Effector memory CD4-positive, alpha-beta T cell (primary cell): ENCODE results near the gene IL1RAPL1.

Experiments
- DNase-seq, 3 donors: peaks; one replicate each; pipeline ENCODE4 v3.0.0-alpha.2; 2020
- H3K27ac ChIP-seq: 2 replicates; pipeline ENCODE4 v1.7.0; 2013; ENCODE audit warnings: mild to moderate bottlenecking, low read length, moderate library complexity; ENCODE audit not compliant: insufficient read depth, poor library complexity, severe bottlenecking
- H3K27me3 ChIP-seq: replicated peaks from 2 replicates; pipeline ENCODE4 v1.7.0; 2013; ENCODE audit warnings: mild to moderate bottlenecking, low read length; ENCODE audit not compliant: insufficient read depth, control insufficient read depth, poor library complexity, severe bottlenecking
- H3K36me3 ChIP-seq: 2 replicates; pipeline ENCODE4 v1.7.0; 2013; ENCODE audit warnings: mild to moderate bottlenecking, low read length, moderate library complexity; ENCODE audit not compliant: control insufficient read depth, insufficient read depth
- H3K4me1 ChIP-seq: 2 replicates; pipeline ENCODE4 v1.7.0; 2013; ENCODE audit warnings: low read length, mild to moderate bottlenecking; ENCODE audit not compliant: control insufficient read depth, insufficient read depth, poor library complexity, severe bottlenecking
- H3K4me3 ChIP-seq: 2 replicates; pipeline ENCODE4 v1.7.0; 2013; ENCODE audit warnings: low read length, low read depth, mild to moderate bottlenecking; ENCODE audit not compliant: insufficient read depth, poor library complexity, severe bottlenecking
- H3K9me3 ChIP-seq: 2 replicates; pipeline ENCODE4 v1.7.0; 2013; ENCODE audit warnings: mild to moderate bottlenecking, low read length, moderate library complexity; ENCODE audit not compliant: control insufficient read depth

Gene IL1RAPL1

GRCh38 chrX:28988246-28988645, 401.0 kb downstream of the IL1RAPL1 start:
- H3K27me3 ChIP-seq = no peaks in the 10 kb centered on the region
- no peak overlapping the region for H3K4me3 ChIP-seq
- H3K36me3 ChIP-seq = no peaks in the 10 kb centered on the region

GRCh38 chrX:28997706-28998463, 410.6 kb downstream of the IL1RAPL1 start:
- no peaks in the 10 kb centered on the region for H3K4me1 ChIP-seq
- H3K4me3 ChIP-seq = no peak overlapping the region
- H3K27ac ChIP-seq = no peak overlapping the region
- H3K27me3 ChIP-seq = no peaks in the 10 kb centered on the region
- no peaks in the 10 kb centered on the region for H3K9me3 ChIP-seq
- H3K36me3 ChIP-seq = no peaks in the 10 kb centered on the region
- no peak for DNase-seq

More at GRCh38 chrX:28988246-28988645, 401.0 kb downstream of the IL1RAPL1 start:
- no peaks in the 10 kb centered on the region for H3K9me3 ChIP-seq
- H3K27ac ChIP-seq = no peak overlapping the region
- no peaks in the 10 kb centered on the region for H3K4me1 ChIP-seq
- DNase-seq = no peak

- H3K27me3 ChIP-seq = no peaks in the 10 kb centered on the region
- H3K9me3 ChIP-seq = no peaks in the 10 kb centered on the region
- no peak overlapping the region for H3K27ac ChIP-seq
- DNase-seq = no peak
- no peaks in the 10 kb centered on the region for H3K4me1 ChIP-seq
- no peak overlapping the region for H3K4me3 ChIP-seq
- no peaks in the 10 kb centered on the region for H3K36me3 ChIP-seq
These were observed 411.4 kb downstream of the IL1RAPL1 start for GRCh38 chrX:28998609-28999135.

GRCh38 chrX:29012867-29013266, 425.6 kb downstream of the IL1RAPL1 start:
- no peaks in the 10 kb centered on the region for H3K4me1 ChIP-seq
- H3K9me3 ChIP-seq = no peaks in the 10 kb centered on the region
- no peak for DNase-seq
- no peak overlapping the region for H3K27ac ChIP-seq
- no peaks in the 10 kb centered on the region for H3K27me3 ChIP-seq
- no peak overlapping the region for H3K4me3 ChIP-seq
- H3K36me3 ChIP-seq = no peaks in the 10 kb centered on the region

GRCh38 chrX:29023207-29023606, 436.0 kb downstream of the IL1RAPL1 start:
- Histone ChIP-seq H3K27ac (no peak overlapping the region), H3K9me3 (no peaks in the 10 kb centered on the region), H3K4me1 (no peaks in the 10 kb centered on the region), H3K27me3 (no peaks in the 10 kb centered on the region), H3K4me3 (no peak overlapping the region), H3K36me3 (no peaks in the 10 kb centered on the region)
- no peak for DNase-seq

- no peak for DNase-seq
- Histone ChIP-seq H3K9me3 (no peaks in the 10 kb centered on the region), H3K27ac (no peak overlapping the region), H3K4me3 (no peak overlapping the region), H3K4me1 (no peaks in the 10 kb centered on the region), H3K27me3 (no peaks in the 10 kb centered on the region), H3K36me3 (no peaks in the 10 kb centered on the region)
These were observed 437.6 kb downstream of the IL1RAPL1 start for GRCh38 chrX:29024871-29025270.

GRCh38 chrX:29039501-29039900, 452.3 kb downstream of the IL1RAPL1 start:
- no peaks in the 10 kb centered on the region for H3K9me3 ChIP-seq

GRCh38 chrX:29040160-29040559, 452.9 kb downstream of the IL1RAPL1 start:
- H3K4me3 ChIP-seq = no peak overlapping the region
- DNase-seq = no peak
- no peak overlapping the region for H3K27ac ChIP-seq
- H3K4me1 ChIP-seq = no peaks in the 10 kb centered on the region
- H3K27me3 ChIP-seq = no peaks in the 10 kb centered on the region
- H3K9me3 ChIP-seq = no peaks in the 10 kb centered on the region
- no peaks in the 10 kb centered on the region for H3K36me3 ChIP-seq

More at GRCh38 chrX:29039501-29039900, 452.3 kb downstream of the IL1RAPL1 start:
- Histone ChIP-seq H3K27me3 (no peaks in the 10 kb centered on the region), H3K4me3 (no peak overlapping the region), H3K27ac (no peak overlapping the region), H3K36me3 (no peaks in the 10 kb centered on the region), H3K4me1 (no peaks in the 10 kb centered on the region)
- no peak for DNase-seq

- Histone ChIP-seq H3K27me3 (no peaks in the 10 kb centered on the region), H3K4me3 (no peak overlapping the region), H3K4me1 (no peaks in the 10 kb centered on the region), H3K9me3 (no peaks in the 10 kb centered on the region), H3K27ac (no peak overlapping the region), H3K36me3 (no peaks in the 10 kb centered on the region)
- no peak for DNase-seq
These were observed 455.1 kb downstream of the IL1RAPL1 start for GRCh38 chrX:29042341-29042740.

GRCh38 chrX:29043746-29044145, 456.5 kb downstream of the IL1RAPL1 start:
- Histone ChIP-seq H3K4me1 (no peaks in the 10 kb centered on the region), H3K27ac (no peak overlapping the region), H3K4me3 (no peak overlapping the region), H3K36me3 (no peaks in the 10 kb centered on the region), H3K9me3 (no peaks in the 10 kb centered on the region), H3K27me3 (no peaks in the 10 kb centered on the region)
- no peak for DNase-seq
